ENCODE measurements around the gene MAD1L1. TPM values are rescaled to one million over a fixed set of nuclear protein-coding genes. Genes with fewer than 3 reads are reported as not detected.

MAD1L1 gene
- total and polyA plus RNA-seq, 2 donors (not counting 3 experiments of a cell fraction or from before 2014, with no cell fraction given), result 34.1 to 42.3 TPM

GRCh38 chr7:1809601-1810258 lies 423.0 kb downstream of the MAD1L1 start:
- dilution Hi-C loops (cut with MboI; ENCODE audit: extremely low pct_ligation_motif_present, low sequenced_read_pairs), result no loop called here
- CTCF ChIA-PET, result no interaction called here

More at GRCh38 chr7:1809601-1810258, 423.0 kb downstream of the MAD1L1 start:
- intact Hi-C loops (cut with micrococcal nuclease), result no loop called here
- Histone ChIP-seq H3K36me3 (ENCODE audit: control insufficient read depth in 2 of 2, extremely low read depth in 1 of 2, insufficient read depth in 2 of 2, low read length in 2 of 2) (no peaks in the 10 kb centered on the region), H2AFZ (ENCODE audit: low read depth, low read length) (no peak overlapping the region), H4K20me1 (replicated peaks; ENCODE audit: control insufficient read depth, extremely low read depth, insufficient read depth, low read length) (no peaks in the 10 kb centered on the region), H3K27ac (ENCODE audit: insufficient read depth, low read depth, low read length) (no peak overlapping the region), H3K27me3 (ENCODE audit: control insufficient read depth in 2 of 2, insufficient read depth in 2 of 2, low read length in 2 of 2) (no peaks in the 10 kb centered on the region), H3K4me1 (ENCODE audit: control insufficient read depth, extremely low read depth, insufficient read depth, low read length) (no peaks in the 10 kb centered on the region), H3K79me2 (ENCODE audit: control insufficient read depth, insufficient read depth, low read length) (no peaks in the 10 kb centered on the region), H3K4me2 (ENCODE audit: insufficient read depth, low read length) (no peak overlapping the region), H3K9ac (replicated peaks; ENCODE audit: extremely low read depth, insufficient read depth, low read length) (no peak overlapping the region), H3K9me1 (replicated peaks; ENCODE audit: control insufficient read depth, extremely low read depth, insufficient read depth, low read length) (no peaks in the 10 kb centered on the region), H3K9me3 (replicated peaks; ENCODE audit: control insufficient read depth, insufficient read depth, low read length) (no peaks in the 10 kb centered on the region), H3K4me3 (replicated peaks in 1 of 3; ENCODE audit: insufficient read depth in 1 of 3, low read depth in 1 of 3, low read length in 3 of 3) (no peak overlapping the region)
- DNase-seq (ENCODE audit: low read depth, low spot score) (no peak), FAIRE-seq (no peak)
- BruUV-seq (replicated peaks), result no TSS peak
- POLR2A ChIA-PET, result no interaction called here
- no peak for TF ChIP-seq MAX (IDR thresholded peaks at IDR 0.05; ENCODE audit: insufficient read depth, insufficient read length)
- TF ChIP-seq POLR2AphosphoS5 (IDR thresholded peaks at IDR 0.05; ENCODE audit: insufficient read depth, low read depth, low read length), result no peak
- no peak for TF ChIP-seq POLR2A (IDR thresholded peaks at IDR 0.05; ENCODE audit: low read depth, low read length)
- no peak for TF ChIP-seq GATA2 (IDR thresholded peaks at IDR 0.05; ENCODE audit: insufficient read depth, insufficient read length, low read depth, low read length)
- TF ChIP-seq FOS (IDR thresholded peaks at IDR 0.05; ENCODE audit: borderline replicate concordance, insufficient read depth, low read length), result no peak
- no peak for TF ChIP-seq JUN (IDR thresholded peaks at IDR 0.05; ENCODE audit: borderline replicate concordance, insufficient read depth, insufficient read length, low read depth)
- TF ChIP-seq CTCF (IDR thresholded peaks at IDR 0.05; ENCODE audit: extremely low read depth in 1 of 2, insufficient read depth in 1 of 2, low read depth in 1 of 2, low read length in 2 of 2), result no peak
- no peak for TF ChIP-seq MYC (IDR thresholded peaks at IDR 0.05; ENCODE audit: low read depth, low read length)
- no peak for TF ChIP-seq EZH2 (IDR thresholded peaks at IDR 0.05; ENCODE audit: borderline replicate concordance, low read depth, low read length, severe bottlenecking)
